ELF-1 (cell line): Measurements from ENCODE around the gene CST9L.

Experiments used
- DNase-seq: peaks from one replicate; pipeline ENCODE4 v3.0.0-alpha.2; 2016; ENCODE audit warnings: low read depth, low spot score

CST9L gene

GRCh38 chr20:23586735-23587525 is 18.6 kb upstream of the CST9L start:
- no peak for DNase-seq

DNA sequence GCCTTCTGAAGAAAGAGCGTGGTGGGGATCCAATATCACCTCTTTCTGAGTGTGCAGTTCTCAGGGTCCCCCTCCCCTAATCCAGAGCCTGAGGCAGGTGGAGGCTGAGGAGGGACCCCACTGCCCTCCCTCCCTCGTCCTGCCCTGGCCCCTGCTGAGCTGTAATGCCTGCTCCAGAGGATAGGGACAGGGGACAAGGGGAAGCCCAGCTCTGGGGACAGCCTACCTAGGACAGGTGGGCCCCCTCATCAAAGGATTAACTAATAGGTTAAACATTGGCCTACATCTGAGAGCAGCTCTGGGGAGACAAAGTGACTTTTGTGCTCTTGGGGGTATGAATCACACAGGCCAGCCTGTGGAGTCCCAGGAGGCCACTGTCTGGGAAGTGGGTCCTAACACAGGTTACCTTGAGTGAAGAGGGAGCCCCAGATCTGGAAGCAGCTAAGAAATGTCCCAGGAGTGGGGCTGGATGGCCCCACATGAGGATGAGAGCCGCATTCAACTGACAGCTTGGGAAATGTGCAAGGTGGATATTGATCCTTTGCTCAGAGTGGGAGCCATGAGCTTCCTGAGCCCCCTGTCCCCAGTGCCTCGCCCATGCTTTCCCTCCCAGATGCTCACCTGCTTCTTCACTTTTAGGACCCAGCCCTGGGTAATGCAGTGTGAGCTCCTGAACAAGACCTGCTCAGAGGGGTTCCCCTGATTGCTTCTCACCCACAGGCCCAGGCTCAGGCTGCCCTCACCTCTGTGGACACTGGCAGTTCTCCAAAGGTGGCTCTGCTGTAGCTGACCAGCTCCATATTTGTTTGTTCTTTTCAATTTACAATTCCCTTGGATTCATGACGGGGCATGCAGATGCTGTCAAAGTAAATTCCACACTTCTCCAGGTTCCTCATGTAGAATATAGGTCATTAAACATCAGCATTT is 17.8 kb upstream of the CST9L start:
- no peak for DNase-seq

GRCh38 chr20:23585449-23585807 is 17.1 kb upstream of the CST9L start:
- DNase-seq, result no peak

GRCh38 chr20:23584434-23585199 is 16.3 kb upstream of the CST9L start:
- DNase-seq, result no peak

- no peak for DNase-seq
Observed at GRCh38 chr20:23583526-23583925, 15.2 kb upstream of the CST9L start.

DNA sequence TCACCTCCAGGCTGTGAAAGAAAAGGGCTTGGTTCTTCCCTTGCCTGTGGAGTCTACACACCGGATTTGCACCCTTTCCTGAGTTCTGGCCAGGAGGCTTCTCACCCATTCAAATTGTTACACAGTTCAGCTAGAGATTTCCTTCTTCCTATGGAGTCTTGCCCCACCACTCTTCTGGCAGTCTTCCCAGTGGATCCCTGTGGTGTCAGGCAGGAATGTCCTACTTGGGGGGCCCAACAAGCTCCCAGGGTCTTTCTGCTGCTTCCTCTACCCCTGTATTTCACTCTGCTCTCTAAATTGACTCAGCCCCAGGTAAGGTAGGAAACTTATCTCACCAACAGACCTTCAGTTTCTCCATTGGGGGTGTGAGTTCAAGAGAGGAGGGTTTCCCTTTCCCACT is 14.0 kb upstream of the CST9L start:
- no peak for DNase-seq

- peak; percentile 26 for DNase-seq
Observed at GRCh38 chr20:23581833-23582232, 13.5 kb upstream of the CST9L start.

DNA sequence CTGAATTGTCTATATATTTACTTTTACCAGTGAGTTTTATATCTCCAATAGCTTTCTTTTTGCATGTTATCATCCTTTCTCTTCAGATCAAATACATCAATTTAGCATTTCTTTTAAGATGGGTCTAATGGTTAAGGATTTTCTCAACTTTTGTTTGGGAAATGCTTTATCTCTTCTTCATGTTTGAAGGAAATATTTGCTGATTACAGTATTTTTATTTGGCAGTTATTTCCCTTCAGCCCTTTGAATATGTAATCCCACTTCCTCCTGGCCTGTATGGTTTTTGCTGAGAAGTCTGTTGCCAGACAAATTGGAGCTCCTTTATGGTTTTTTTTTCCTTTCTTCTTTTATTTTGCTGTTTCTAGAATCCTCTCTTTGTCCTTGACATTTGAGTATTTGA is 6.7 kb upstream of the CST9L start:
- no peak for DNase-seq

- no peak for DNase-seq
Observed at GRCh38 chr20:23570178-23570760, 2.0 kb upstream of the CST9L start.

GRCh38 chr20:23569570-23569969 is 1.3 kb upstream of the CST9L start:
- DNase-seq, result no peak

- DNase-seq, result no peak
Observed at GRCh38 chr20:23568971-23569330, 667 bp upstream of the CST9L start.

GRCh38 chr20:23566199-23566932 is 1.9 kb downstream of the CST9L start:
- no peak for DNase-seq

- no peak for DNase-seq
Observed at GRCh38 chr20:23565503-23566045, 2.7 kb downstream of the CST9L start.

- no peak for DNase-seq
Observed at GRCh38 chr20:23564927-23565326, 3.4 kb downstream of the CST9L start.

- no peak for DNase-seq
Observed at GRCh38 chr20:23562721-23563342, 5.5 kb downstream of the CST9L start.

- DNase-seq, result no peak
Observed at GRCh38 chr20:23554401-23554800, 13.9 kb downstream of the CST9L start.

- no peak for DNase-seq
Observed at GRCh38 chr20:23551786-23552185, 16.5 kb downstream of the CST9L start.

- DNase-seq, result no peak
Observed at GRCh38 chr20:23551383-23551782, 16.9 kb downstream of the CST9L start.

DNA sequence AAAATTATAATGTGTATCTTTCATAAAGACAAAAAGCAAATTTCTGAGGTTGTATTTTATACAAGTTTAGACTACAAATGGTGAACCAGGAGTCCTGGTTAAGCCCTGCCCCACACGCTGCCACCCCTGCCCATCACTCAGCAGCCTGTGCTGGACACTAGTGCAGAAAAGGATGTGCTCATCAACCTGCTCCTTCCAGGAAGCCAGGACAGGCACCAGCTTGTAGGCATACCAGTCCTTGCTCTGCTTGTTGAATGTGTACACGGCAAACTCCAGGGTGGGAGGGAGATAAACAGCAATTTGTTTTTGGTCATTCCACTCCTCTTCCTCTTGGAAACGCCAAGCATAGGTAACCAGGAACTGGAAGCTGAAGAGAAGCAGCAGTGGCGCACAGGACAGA is 18.1 kb downstream of the CST9L start:
- no peak for DNase-seq

DNA sequence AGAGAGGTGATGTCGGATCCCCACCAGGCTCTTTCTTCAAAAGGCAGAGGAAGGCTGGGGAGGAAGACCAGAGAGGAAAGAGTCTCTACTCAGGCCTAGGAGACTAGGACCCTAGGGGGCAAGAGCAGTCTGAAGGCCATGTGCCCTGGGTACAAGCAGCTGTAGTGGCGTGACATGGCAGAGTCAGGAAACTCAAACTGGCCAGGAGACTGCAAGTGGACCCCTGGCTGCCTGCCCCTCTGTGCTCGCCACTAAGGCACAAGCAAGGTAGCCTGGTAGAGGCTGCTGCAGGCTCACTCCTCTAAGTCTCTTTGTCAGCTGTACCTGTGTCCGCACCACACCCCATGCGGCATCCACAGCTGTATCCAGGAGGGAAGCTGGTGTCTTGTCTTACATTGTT is 19.9 kb downstream of the CST9L start:
- DNase-seq, result no peak
